ENCODE data around the gene GOLGA3.
"Not testable (repeated sequence)": the region's sequence is repeated elsewhere in the genome, so short reads cannot be mapped to it uniquely, and the experiment has no call there.

GOLGA3 gene

DNA sequence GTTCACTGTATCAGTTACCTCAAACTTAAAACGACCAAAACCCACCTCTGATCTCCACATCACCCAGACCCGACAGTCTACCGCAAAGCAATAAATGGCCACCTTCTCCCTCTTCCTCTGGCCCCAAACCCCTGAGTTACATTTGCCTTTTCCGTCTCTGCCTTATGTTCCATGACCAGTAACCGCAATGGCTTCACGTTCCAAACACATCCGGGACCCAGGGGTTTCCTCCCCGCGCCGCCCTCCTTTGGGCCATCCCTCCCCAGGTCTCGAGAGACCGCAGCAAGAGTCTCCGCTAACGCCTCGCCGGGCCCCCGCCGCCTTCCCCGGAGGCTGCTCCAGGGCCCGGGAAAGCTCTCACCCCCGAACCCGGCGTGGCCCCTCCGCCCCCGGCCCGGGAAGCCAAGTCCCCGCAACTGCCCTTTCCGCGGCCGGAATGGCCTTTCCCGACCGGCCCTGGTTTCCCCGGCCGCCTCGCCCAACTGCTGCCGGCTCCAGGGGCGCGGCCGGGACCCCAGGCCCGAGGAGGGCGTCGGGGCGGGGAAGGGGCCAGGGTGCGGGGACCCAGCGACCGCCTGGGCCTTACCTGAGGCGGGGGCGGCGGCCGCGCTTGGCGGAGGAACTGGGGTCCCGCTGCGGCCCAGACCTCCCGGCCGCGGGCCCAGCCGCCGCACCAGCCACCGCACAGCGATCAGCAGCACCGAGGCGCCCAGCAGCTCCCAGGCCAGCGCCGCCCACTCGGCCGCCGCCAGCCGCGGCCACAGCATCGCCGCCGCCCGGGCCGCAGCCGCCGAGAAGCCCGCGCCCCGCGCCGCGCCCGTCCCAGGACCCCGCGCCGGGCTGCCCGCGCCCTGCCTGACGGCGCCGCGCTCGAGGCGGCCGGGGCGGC lies 67.4 kb downstream of the GOLGA3 start, which contains the start of gene ANKLE2:
Gene ANKLE2 (minus strand): TSS at position 801 of the 889 bp plus-strand sequence. CDS start 34 bp downstream, at position 767.
- H3K27ac ChIP-seq: peak within 1 kb of the TSS; percentile 97
- no peak for TF ChIP-seq CTCF (conservative IDR thresholded peaks at IDR 0.05)

DNA sequence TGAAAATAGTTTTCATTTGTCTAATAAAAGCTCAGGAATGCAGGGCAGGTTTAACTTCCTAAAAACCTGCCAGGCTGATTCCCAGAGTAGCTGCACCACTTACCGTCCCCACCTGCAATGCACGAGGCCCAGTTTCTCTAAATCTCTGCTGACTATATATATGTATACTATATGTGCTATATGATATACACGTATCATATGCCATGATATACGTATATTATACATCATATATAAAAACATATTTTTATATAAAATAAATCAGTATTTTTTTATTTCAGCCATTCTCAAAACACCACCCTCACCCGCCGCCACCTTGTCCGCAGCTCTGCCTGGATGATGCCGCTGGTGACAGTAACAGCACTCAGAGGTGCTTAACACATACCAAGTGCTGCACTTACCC lies 69.3 kb downstream of the GOLGA3 start:
- peak overlapping the region; percentile 97; the same call in 1 of the 2 replicates for H3K27ac ChIP-seq
- TF ChIP-seq CTCF (conservative IDR thresholded peaks at IDR 0.05): no peak

- not testable (repeated sequence) for H3K27ac ChIP-seq
Observed at GRCh38 chr12:132758825-132759224, 69.8 kb downstream of the GOLGA3 start.

- peak overlapping the region; percentile 21 for H3K27ac ChIP-seq
- TF ChIP-seq CTCF (conservative IDR thresholded peaks at IDR 0.05): peak; percentile 13
Observed at GRCh38 chr12:132754160-132754932, 74.3 kb downstream of the GOLGA3 start.

GRCh38 chr12:132753670-132754069 lies 75.0 kb downstream of the GOLGA3 start:
- H3K27ac ChIP-seq: peak overlapping the region; percentile 21

DNA sequence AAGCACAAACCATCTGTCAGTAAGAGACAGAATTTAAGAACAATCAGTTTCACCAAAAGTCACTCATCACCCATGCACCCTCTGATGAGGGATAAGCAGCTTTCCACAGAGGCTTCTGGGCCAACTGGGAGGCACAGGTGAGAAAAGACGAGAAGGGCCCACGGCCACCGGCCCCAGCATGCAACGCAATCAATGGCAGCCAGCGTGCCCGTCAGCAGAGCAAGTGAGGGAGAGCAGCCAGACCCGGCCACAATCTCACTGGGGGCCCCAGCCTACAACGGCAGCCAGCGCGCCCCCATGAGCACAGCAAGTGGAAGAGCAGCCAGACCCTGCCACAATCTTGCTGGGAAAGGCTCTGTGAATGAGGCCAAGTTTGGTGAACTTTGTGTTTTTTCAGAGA lies 80.3 kb downstream of the GOLGA3 start:
- TF ChIP-seq CTCF (conservative IDR thresholded peaks at IDR 0.05): no peak

DNA sequence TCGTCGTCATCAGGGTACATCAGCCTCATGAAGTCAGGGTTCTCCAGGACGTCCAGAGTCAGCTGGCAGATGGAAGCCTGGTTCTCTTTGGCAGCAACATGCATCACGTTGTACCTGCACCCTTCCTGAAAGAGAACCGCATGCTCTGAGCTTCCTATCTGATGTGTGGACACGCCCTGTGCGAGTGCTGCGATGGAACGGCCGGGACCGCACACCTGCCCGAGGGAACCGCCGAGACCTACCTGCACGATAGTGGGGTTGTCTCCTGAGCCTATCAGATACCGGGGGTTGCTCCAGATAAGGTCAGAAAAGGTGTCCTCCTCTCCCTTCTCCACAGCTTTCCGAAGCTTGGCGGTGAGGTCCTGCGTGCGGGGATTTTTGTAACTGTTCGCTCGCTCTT lies 80.8 kb downstream of the GOLGA3 start:
- TF ChIP-seq CTCF (conservative IDR thresholded peaks at IDR 0.05): no peak
- H3K27ac ChIP-seq: no peak overlapping the region

More for the DNA sequence above, 80.3 kb downstream of the GOLGA3 start:
- no peak overlapping the region for H3K27ac ChIP-seq

- TF ChIP-seq CTCF (conservative IDR thresholded peaks at IDR 0.05): no peak
Observed at GRCh38 chr12:132747395-132747794, 81.3 kb downstream of the GOLGA3 start.

More at GRCh38 chr12:132747395-132747794, 81.3 kb downstream of the GOLGA3 start:
- H3K27ac ChIP-seq: no peak overlapping the region

Data from VCaP (cell line).